ENCODE results near the gene PICK1.

DNA sequence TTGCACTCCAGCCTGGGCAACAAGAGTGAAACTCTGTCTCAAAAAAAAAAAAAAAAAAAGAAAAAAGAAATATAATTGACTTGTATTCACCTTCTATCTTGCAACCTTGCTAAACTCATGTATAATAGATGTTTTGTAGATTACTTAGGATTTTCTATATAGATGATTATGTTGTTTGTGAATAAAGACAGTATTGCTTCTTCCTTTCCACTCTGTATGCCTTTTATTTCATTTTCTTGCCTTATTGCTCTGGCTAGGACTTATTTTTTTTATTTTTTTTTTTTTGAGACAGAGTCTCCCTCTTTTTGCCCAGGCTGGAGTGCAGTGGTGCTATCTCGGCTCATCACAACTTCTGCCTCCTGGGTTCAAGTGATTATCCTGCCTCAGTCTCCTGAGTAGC lies 43.1 kb upstream of the PICK1 start:
- TF ChIP-seq, protein P1, sequence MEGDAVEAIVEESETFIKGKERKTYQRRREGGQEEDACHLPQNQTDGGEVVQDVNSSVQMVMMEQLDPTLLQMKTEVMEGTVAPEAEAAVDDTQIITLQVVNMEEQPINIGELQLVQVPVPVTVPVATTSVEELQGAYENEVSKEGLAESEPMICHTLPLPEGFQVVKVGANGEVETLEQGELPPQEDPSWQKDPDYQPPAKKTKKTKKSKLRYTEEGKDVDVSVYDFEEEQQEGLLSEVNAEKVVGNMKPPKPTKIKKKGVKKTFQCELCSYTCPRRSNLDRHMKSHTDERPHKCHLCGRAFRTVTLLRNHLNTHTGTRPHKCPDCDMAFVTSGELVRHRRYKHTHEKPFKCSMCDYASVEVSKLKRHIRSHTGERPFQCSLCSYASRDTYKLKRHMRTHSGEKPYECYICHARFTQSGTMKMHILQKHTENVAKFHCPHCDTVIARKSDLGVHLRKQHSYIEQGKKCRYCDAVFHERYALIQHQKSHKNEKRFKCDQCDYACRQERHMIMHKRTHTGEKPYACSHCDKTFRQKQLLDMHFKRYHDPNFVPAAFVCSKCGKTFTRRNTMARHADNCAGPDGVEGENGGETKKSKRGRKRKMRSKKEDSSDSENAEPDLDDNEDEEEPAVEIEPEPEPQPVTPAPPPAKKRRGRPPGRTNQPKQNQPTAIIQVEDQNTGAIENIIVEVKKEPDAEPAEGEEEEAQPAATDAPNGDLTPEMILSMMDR (IDR thresholded peaks at IDR 0.05; ENCODE audit: extremely low read depth in 1 of 2, insufficient read depth in 1 of 2, low read depth in 1 of 2, low read length in 2 of 2), result no peak
- TF ChIP-seq EZH2 (IDR thresholded peaks at IDR 0.05; ENCODE audit: borderline replicate concordance, low read depth, low read length, severe bottlenecking) (no peak), MAX (IDR thresholded peaks at IDR 0.05; ENCODE audit: insufficient read depth, insufficient read length) (no peak), MYC (IDR thresholded peaks at IDR 0.05; ENCODE audit: low read depth, low read length) (no peak), POLR2AphosphoS5 (IDR thresholded peaks at IDR 0.05; ENCODE audit: insufficient read depth, low read depth, low read length) (no peak), POLR2A (IDR thresholded peaks at IDR 0.05; ENCODE audit: low read depth, low read length) (no peak)
